ENCODE data around the gene CTNNA3. TPM values are rescaled to one million over a fixed set of nuclear protein-coding genes. Genes with fewer than 3 reads are reported as not detected.

The CTNNA3 gene
- total and polyA plus RNA-seq, 2 of the 4 experiments (the other 2 are of a cell fraction): 0.19 to 0.90 TPM

GRCh38 chr10:66983475-66983818 lies 712.5 kb downstream of the CTNNA3 start:
- H3K36me3 ChIP-seq (ENCODE audit: control insufficient read depth, insufficient read depth, low read length): no peaks in the 10 kb centered on the region
- no peak overlapping the region for H3K14ac ChIP-seq (replicated peaks; ENCODE audit: low read depth, low read length)
- no peak overlapping the region for H4K5ac ChIP-seq (ENCODE audit: low read depth, low read length)
- in situ Hi-C loops (cut with MboI; ENCODE audit: low sequenced_read_pairs): no loop called here
- CTCF ChIA-PET: no interaction called here
- ATAC-seq (ENCODE audit: low read depth) (no peak), DNase-seq (no peak)
- intact Hi-C loops (cut with micrococcal nuclease): no loop called here
- TF ChIP-seq ELK1 (IDR thresholded peaks at IDR 0.05; ENCODE audit: borderline replicate concordance, low read depth, low read length) (no peak), MXI1 (IDR thresholded peaks at IDR 0.05; ENCODE audit: borderline replicate concordance, low read depth, low read length) (no peak), MAZ (IDR thresholded peaks at IDR 0.05; ENCODE audit: borderline replicate concordance, low read depth, low read length) (no peak), FOS (IDR thresholded peaks at IDR 0.05; ENCODE audit: low read depth, low read length) (no peak), SMC3 (IDR thresholded peaks at IDR 0.05; ENCODE audit: low read depth, low read length) (no peak), CEBPB (IDR thresholded peaks at IDR 0.05; ENCODE audit: low read depth, low read length) (no peak), USF2 (IDR thresholded peaks at IDR 0.05; ENCODE audit: low read depth, low read length) (no peak), MAFK (IDR thresholded peaks at IDR 0.05; ENCODE audit: low read depth, low read length) (no peak), RAD21 (IDR thresholded peaks at IDR 0.05; ENCODE audit: low read length) (no peak), NFE2L2 (IDR thresholded peaks at IDR 0.05; ENCODE audit: low read depth, low read length) (no peak), CHD1 (IDR thresholded peaks at IDR 0.05; ENCODE audit: low read depth, low read length) (no peak), CTCF (conservative IDR thresholded peaks at IDR 0.05; ENCODE audit: low read depth, low read length) (no peak), BHLHE40 (IDR thresholded peaks at IDR 0.05; ENCODE audit: low read depth, low read length) (no peak), RCOR1 (IDR thresholded peaks at IDR 0.05; ENCODE audit: insufficient replicate concordance, low read length) (no peak), RFX5 (IDR thresholded peaks at IDR 0.05; ENCODE audit: low read depth, low read length) (no peak), POLR2A (IDR thresholded peaks at IDR 0.05; ENCODE audit: low read depth, low read length) (no peak)
- dilution Hi-C loops (cut with HindIII; ENCODE audit: low sequenced_read_pairs, unreplicated experiment): no loop called here
- no peaks in the 10 kb centered on the region for H3K79me1 ChIP-seq (ENCODE audit: low read depth in 1 of 2, low read length in 2 of 2)
- H2BK120ac ChIP-seq (ENCODE audit: low read depth, low read length): no peak overlapping the region
- no TSS peak for BruUV-seq (replicated peaks)
- H2AK9ac ChIP-seq (replicated peaks; ENCODE audit: low read depth, low read length, poor library complexity): no peak overlapping the region
- H2BK20ac ChIP-seq (ENCODE audit: low read depth, low read length): no peak overlapping the region
- no peak overlapping the region for H3K4ac ChIP-seq (ENCODE audit: low read depth, low read length)
- H2BK5ac ChIP-seq (ENCODE audit: low read depth, low read length, poor library complexity, severe bottlenecking): no peak overlapping the region
- no peak overlapping the region for H3K9ac ChIP-seq (ENCODE audit: low read depth, low read length)
- H4K91ac ChIP-seq (ENCODE audit: insufficient read depth, low read depth, low read length): no peak overlapping the region
- H3K56ac ChIP-seq (ENCODE audit: extremely low read depth, insufficient read depth, low read length): no peak overlapping the region
- H3K9me1 ChIP-seq (ENCODE audit: insufficient read depth, low read length): no peaks in the 10 kb centered on the region
- no peaks in the 10 kb centered on the region for H3K27me3 ChIP-seq (ENCODE audit: control insufficient read depth, insufficient read depth, low read length)
- H3K4me1 ChIP-seq (ENCODE audit: control insufficient read depth, insufficient read depth, low read length): no peaks in the 10 kb centered on the region
- H3K23ac ChIP-seq (ENCODE audit: low read depth, low read length): no peak overlapping the region
- no peak overlapping the region for H3K4me3 ChIP-seq (ENCODE audit: insufficient read depth, low read depth, low read length)
- H2BK15ac ChIP-seq (ENCODE audit: low read depth, low read length): no peak overlapping the region
- H3K9me3 ChIP-seq (ENCODE audit: control insufficient read depth, insufficient read depth, low read length): no peaks in the 10 kb centered on the region
- H2AK5ac ChIP-seq (ENCODE audit: low read depth, low read length): no peak overlapping the region
- H2AFZ ChIP-seq (replicated peaks; ENCODE audit: low read length, poor library complexity): no peak overlapping the region
- H4K20me1 ChIP-seq (ENCODE audit: insufficient read depth, low read length): no peaks in the 10 kb centered on the region
- no peak overlapping the region for H3K18ac ChIP-seq (ENCODE audit: low read depth, low read length)
- no peak overlapping the region for H3K4me2 ChIP-seq (ENCODE audit: low read depth, low read length)
- no peak overlapping the region for H3K27ac ChIP-seq (ENCODE audit: insufficient read depth, low read length)
- H4K8ac ChIP-seq (ENCODE audit: low read depth in 2 of 2, low read length in 2 of 2): no peak overlapping the region
- POLR2A ChIA-PET (ENCODE audit: unreplicated experiment): no interaction called here
